ENCODE data around the gene EHBP1. TPM values are rescaled to one million over a fixed set of nuclear protein-coding genes. Genes with fewer than 3 reads are reported as not detected.
"Not testable (repeated sequence)": the region's sequence is repeated elsewhere in the genome, so short reads cannot be mapped to it uniquely, and the experiment has no call there.

EHBP1 gene
- total and polyA plus RNA-seq, 7 experiments from 2014 or later: 12.3 to 31.5 (median 27.7) TPM

GRCh38 chr2:62711832-62712494 lies 6.5 kb downstream of the EHBP1 start:
- Histone ChIP-seq H3K4me3 (ENCODE audit: low read length) (no peak overlapping the region), H3K9me3 (ENCODE audit: control insufficient read depth in 2 of 3, low read length in 3 of 3) (no peaks in the 10 kb centered on the region), H3K27me3 (ENCODE audit: control insufficient read depth in 2 of 2, insufficient read depth in 2 of 2, low read length in 2 of 2) (no peaks in the 10 kb centered on the region), H3K27ac (ENCODE audit: low read depth, low read length) (no peak overlapping the region), H3K4me1 (ENCODE audit: control insufficient read depth in 2 of 2, insufficient read depth in 2 of 2, low read length in 2 of 2) (peaks cover 0 to 10% of the 10 kb centered on the region in 2 donors), H3K36me3 (ENCODE audit: control insufficient read depth in 2 of 3, insufficient read depth in 3 of 3, low read length in 3 of 3) (peaks cover 0 to 3% (median 0%) of the 10 kb centered on the region in 3 experiments)
- H3K27me3 Mint-ChIP-seq: no peaks in the 10 kb centered on the region
- peaks cover 0 to 31% (median 27%) of the 10 kb centered on the region in 5 donors for H3K36me3 Mint-ChIP-seq
- H3K9me3 Mint-ChIP-seq: peaks cover 0 to 6% (median 0%) of the 10 kb centered on the region in 11 donors
- intact Hi-C loops (cut with micrococcal nuclease): no loop called here
- no peak overlapping the region for H3K4me3 Mint-ChIP-seq
- POLR2A ChIA-PET: no interaction called here
- H3K4me1 Mint-ChIP-seq: peaks cover 13 to 50% (median 24%) of the 10 kb centered on the region in 7 donors
- H3K27ac Mint-ChIP-seq: no peak overlapping the region
- CTCF ChIA-PET: no interaction called here
- DNase-seq (no peak), ATAC-seq (no peak)

- CTCF ChIA-PET; H3K4me1 ChIP-seq (ENCODE audit: control insufficient read depth in 2 of 2, insufficient read depth in 2 of 2, low read length in 2 of 2); H3K27ac ChIP-seq (ENCODE audit: low read depth, low read length); H3K4me3 Mint-ChIP-seq; H3K27me3 Mint-ChIP-seq; POLR2A ChIA-PET; ATAC-seq; H3K4me3 ChIP-seq (ENCODE audit: low read length); H3K36me3 ChIP-seq (ENCODE audit: control insufficient read depth in 2 of 3, insufficient read depth in 3 of 3, low read length in 3 of 3); H3K9me3 Mint-ChIP-seq; DNase-seq; H3K27me3 ChIP-seq (ENCODE audit: control insufficient read depth in 2 of 2, insufficient read depth in 2 of 2, low read length in 2 of 2); H3K9me3 ChIP-seq (ENCODE audit: control insufficient read depth in 2 of 3, low read length in 3 of 3); intact Hi-C loops (cut with micrococcal nuclease): not testable (repeated sequence)
- Mint-ChIP-seq H3K36me3 (peaks cover 0 to 37% (median 32%) of the 10 kb centered on the region in 5 donors), H3K4me1 (peaks cover 9 to 40% (median 21%) of the 10 kb centered on the region in 7 donors), H3K27ac (peak overlapping the region in 1 of 9 donors; percentile 64)
Observed at GRCh38 chr2:62713196-62713595, 7.7 kb downstream of the EHBP1 start.

GRCh38 chr2:62713837-62714236 lies 8.3 kb downstream of the EHBP1 start:
- Mint-ChIP-seq H3K9me3 (peaks cover 0 to 3% (median 0%) of the 10 kb centered on the region in 11 donors), H3K27me3 (no peaks in the 10 kb centered on the region), H3K36me3 (peaks cover 0 to 34% (median 26%) of the 10 kb centered on the region in 5 donors), H3K4me1 (peaks cover 3 to 34% (median 14%) of the 10 kb centered on the region in 7 donors), H3K4me3 (no peak overlapping the region), H3K27ac (peak overlapping the region in 1 of 9 donors; percentile 13)
- POLR2A ChIA-PET: no interaction called here
- no peak overlapping the region for H3K27ac ChIP-seq (ENCODE audit: low read depth, low read length)
- intact Hi-C loops (cut with micrococcal nuclease): no loop called here
- H3K9me3 ChIP-seq (ENCODE audit: control insufficient read depth in 2 of 3, low read length in 3 of 3): no peaks in the 10 kb centered on the region
- peaks cover 0 to 6% of the 10 kb centered on the region in 2 donors for H3K4me1 ChIP-seq (ENCODE audit: control insufficient read depth in 2 of 2, insufficient read depth in 2 of 2, low read length in 2 of 2)
- CTCF ChIA-PET: no interaction called here
- peaks cover 0 to 3% (median 0%) of the 10 kb centered on the region in 3 experiments for H3K36me3 ChIP-seq (ENCODE audit: control insufficient read depth in 2 of 3, insufficient read depth in 3 of 3, low read length in 3 of 3)
- no peak overlapping the region for H3K4me3 ChIP-seq (ENCODE audit: low read length)
- no peaks in the 10 kb centered on the region for H3K27me3 ChIP-seq (ENCODE audit: control insufficient read depth in 2 of 2, insufficient read depth in 2 of 2, low read length in 2 of 2)
- ATAC-seq (no peak), DNase-seq (no peak)

- Histone ChIP-seq H3K27ac (ENCODE audit: low read depth, low read length) (no peak overlapping the region), H3K36me3 (ENCODE audit: control insufficient read depth in 2 of 3, insufficient read depth in 3 of 3, low read length in 3 of 3) (peaks cover 0 to 3% (median 0%) of the 10 kb centered on the region in 3 experiments), H3K4me1 (ENCODE audit: control insufficient read depth in 2 of 2, insufficient read depth in 2 of 2, low read length in 2 of 2) (no peaks in the 10 kb centered on the region), H3K4me3 (ENCODE audit: low read length) (no peak overlapping the region), H3K27me3 (ENCODE audit: control insufficient read depth in 2 of 2, insufficient read depth in 2 of 2, low read length in 2 of 2) (no peaks in the 10 kb centered on the region), H3K9me3 (ENCODE audit: control insufficient read depth in 2 of 3, low read length in 3 of 3) (no peaks in the 10 kb centered on the region)
- POLR2A ChIA-PET: no interaction called here
- CTCF ChIA-PET: no interaction called here
- no peak for ATAC-seq
- Mint-ChIP-seq H3K27me3 (no peaks in the 10 kb centered on the region), H3K36me3 (peaks cover 0 to 53% (median 43%) of the 10 kb centered on the region in 5 donors), H3K9me3 (peaks cover 0 to 8% (median 2%) of the 10 kb centered on the region in 11 donors), H3K27ac (no peak overlapping the region), H3K4me3 (no peak overlapping the region), H3K4me1 (peaks cover 4 to 30% (median 14%) of the 10 kb centered on the region in 7 donors)
- intact Hi-C loops (cut with micrococcal nuclease): no loop called here
- DNase-seq: no peak
Observed at GRCh38 chr2:62716768-62717167, 11.3 kb downstream of the EHBP1 start.

GRCh38 chr2:62717503-62718081 lies 12.1 kb downstream of the EHBP1 start:
- Histone ChIP-seq H3K9me3 (ENCODE audit: control insufficient read depth in 2 of 3, low read length in 3 of 3) (no peaks in the 10 kb centered on the region), H3K4me3 (ENCODE audit: low read length) (no peak overlapping the region), H3K4me1 (ENCODE audit: control insufficient read depth in 2 of 2, insufficient read depth in 2 of 2, low read length in 2 of 2) (no peaks in the 10 kb centered on the region), H3K27me3 (ENCODE audit: control insufficient read depth in 2 of 2, insufficient read depth in 2 of 2, low read length in 2 of 2) (no peaks in the 10 kb centered on the region), H3K27ac (ENCODE audit: low read depth, low read length) (no peak overlapping the region), H3K36me3 (ENCODE audit: control insufficient read depth in 2 of 3, insufficient read depth in 3 of 3, low read length in 3 of 3) (peaks cover 0 to 3% (median 2%) of the 10 kb centered on the region in 3 experiments)
- intact Hi-C loops (cut with micrococcal nuclease): no loop called here
- Mint-ChIP-seq H3K27me3 (no peaks in the 10 kb centered on the region), H3K36me3 (peaks cover 1 to 59% (median 50%) of the 10 kb centered on the region in 5 donors), H3K4me3 (no peak overlapping the region), H3K9me3 (peaks cover 1 to 12% (median 8%) of the 10 kb centered on the region in 11 donors), H3K27ac (no peak overlapping the region), H3K4me1 (peaks cover 4 to 31% (median 15%) of the 10 kb centered on the region in 7 donors)
- no peak for DNase-seq
- ChIA-PET CTCF (no interaction called here), POLR2A (no interaction called here)
- ATAC-seq: no peak

GRCh38 chr2:62718225-62718822 lies 12.8 kb downstream of the EHBP1 start:
- no peak for DNase-seq
- H3K27me3 ChIP-seq (ENCODE audit: control insufficient read depth in 2 of 2, insufficient read depth in 2 of 2, low read length in 2 of 2): no peaks in the 10 kb centered on the region
- H3K27me3 Mint-ChIP-seq: no peaks in the 10 kb centered on the region
- no peak overlapping the region for H3K27ac ChIP-seq (ENCODE audit: low read depth, low read length)
- H3K27ac Mint-ChIP-seq: no peak overlapping the region
- H3K36me3 ChIP-seq (ENCODE audit: control insufficient read depth in 2 of 3, insufficient read depth in 3 of 3, low read length in 3 of 3): peaks cover 0 to 5% (median 3%) of the 10 kb centered on the region in 3 experiments
- no peak overlapping the region for H3K4me3 Mint-ChIP-seq
- H3K4me1 Mint-ChIP-seq: peaks cover 4 to 38% (median 18%) of the 10 kb centered on the region in 7 donors
- no peak for ATAC-seq
- no peaks in the 10 kb centered on the region for H3K4me1 ChIP-seq (ENCODE audit: control insufficient read depth in 2 of 2, insufficient read depth in 2 of 2, low read length in 2 of 2)
- peaks cover 6 to 19% (median 15%) of the 10 kb centered on the region in 11 donors for H3K9me3 Mint-ChIP-seq
- no peaks in the 10 kb centered on the region for H3K9me3 ChIP-seq (ENCODE audit: control insufficient read depth in 2 of 3, low read length in 3 of 3)
- no peak overlapping the region for H3K4me3 ChIP-seq (ENCODE audit: low read length)
- intact Hi-C loops (cut with micrococcal nuclease): no loop called here
- ChIA-PET POLR2A (no interaction called here), CTCF (no interaction called here)
- peaks cover 9 to 66% (median 57%) of the 10 kb centered on the region in 5 donors for H3K36me3 Mint-ChIP-seq

Measured in naive thymus-derived CD4-positive, alpha-beta T cell (primary cell).